H9 (cell line): Measurements from ENCODE around the gene KIAA1614. TPM values are rescaled to one million over a fixed set of nuclear protein-coding genes. Genes with fewer than 3 reads are reported as not detected.

Source experiments
- DNase-seq: peaks from one replicate; pipeline ENCODE4 v3.0.0-alpha.2; 2017
- H2AFZ ChIP-seq: one replicate; pipeline ENCODE4 v1.6.1; 2013; ENCODE audit warnings: mild to moderate bottlenecking, low read length, control low read depth, moderate library complexity
- H2AK5ac ChIP-seq: 2 replicates; pipeline ENCODE4 v1.6.1; 2013; ENCODE audit warnings: low read length, control low read depth, mixed read lengths; ENCODE audit not compliant: insufficient read length
- H2BK120ac ChIP-seq: one replicate; pipeline ENCODE4 v1.6.1; 2013; ENCODE audit warnings: low read depth, mild to moderate bottlenecking, low read length, control low read depth, inconsistent platforms; ENCODE audit not compliant: poor library complexity, severe bottlenecking
- H2BK12ac ChIP-seq: 2 replicates; pipeline ENCODE4 v1.6.1; 2013; ENCODE audit warnings: low read length, control low read depth, mixed read lengths, low read depth; ENCODE audit not compliant: insufficient read length
- H2BK15ac ChIP-seq: 2 replicates; pipeline ENCODE4 v1.6.1; 2013; ENCODE audit warnings: low read depth, low read length, control low read depth
- H2BK20ac ChIP-seq: one replicate; pipeline ENCODE4 v1.6.1; 2013; ENCODE audit warnings: low read depth, mild to moderate bottlenecking, low read length, control low read depth, inconsistent platforms; ENCODE audit not compliant: poor library complexity, severe bottlenecking
- H2BK5ac ChIP-seq: 2 replicates; pipeline ENCODE4 v1.6.1; 2013; ENCODE audit warnings: low read length, control low read depth, mixed read lengths; ENCODE audit not compliant: insufficient read length
- H3K14ac ChIP-seq: 2 replicates; pipeline ENCODE4 v1.6.1; 2013; ENCODE audit warnings: low read length, control low read depth; ENCODE audit not compliant: insufficient read depth
- H3K18ac ChIP-seq: 2 replicates; pipeline ENCODE4 v1.6.1; 2013; ENCODE audit warnings: low read depth, mild to moderate bottlenecking, mixed read lengths, low read length, control low read depth; ENCODE audit not compliant: insufficient read length
- H3K23ac ChIP-seq: 2 replicates; pipeline ENCODE4 v1.6.1; 2013; ENCODE audit warnings: low read length, control low read depth, mixed read lengths, low read depth; ENCODE audit not compliant: insufficient read length
- H3K23me2 ChIP-seq: 2 replicates; pipeline ENCODE4 v1.6.1; 2013; ENCODE audit warnings: low read depth, mild to moderate bottlenecking, mixed read lengths, low read length, control low read depth; ENCODE audit not compliant: insufficient read length, poor library complexity, severe bottlenecking
- H3K27ac ChIP-seq: 2 replicates; pipeline ENCODE4 v1.5.1; 2013; ENCODE audit warnings: low read length, control low read depth, mixed read lengths, low read depth; ENCODE audit not compliant: insufficient read length
- H3K27me3 ChIP-seq: 2 replicates; pipeline ENCODE4 v1.6.1; 2013; ENCODE audit warnings: low read length, control low read depth, inconsistent platforms; ENCODE audit not compliant: insufficient read depth
- H3K4ac ChIP-seq: 2 replicates; pipeline ENCODE4 v1.6.1; 2013; ENCODE audit warnings: low read depth, mild to moderate bottlenecking, control low read depth, inconsistent platforms, low read length, moderate library complexity
- H3K4me1 ChIP-seq: 2 replicates; pipeline ENCODE4 v1.6.1; 2013; ENCODE audit warnings: low read length, control low read depth, inconsistent platforms; ENCODE audit not compliant: insufficient read depth
- H3K4me2 ChIP-seq: 2 replicates; pipeline ENCODE4 v1.6.1; 2013; ENCODE audit warnings: low read length, control low read depth, mixed read lengths; ENCODE audit not compliant: insufficient read length, insufficient read depth
- H3K56ac ChIP-seq: 2 replicates; pipeline ENCODE4 v1.6.1; 2013; ENCODE audit warnings: low read depth, mild to moderate bottlenecking, mixed read lengths, low read length, control low read depth; ENCODE audit not compliant: insufficient read length
- H3K79me1 ChIP-seq: 2 replicates; pipeline ENCODE4 v1.6.1; 2013; ENCODE audit warnings: low read depth, mild to moderate bottlenecking, moderate library complexity, low read length, control low read depth, inconsistent platforms; ENCODE audit not compliant: insufficient read depth, poor library complexity, severe bottlenecking
- H3K79me2 ChIP-seq: 2 replicates; pipeline ENCODE4 v1.6.1; 2013; ENCODE audit warnings: low read length, control low read depth, inconsistent platforms; ENCODE audit not compliant: insufficient read depth
- H3K9ac ChIP-seq: 2 replicates; pipeline ENCODE4 v1.6.1; 2013; ENCODE audit warnings: low read length, control low read depth, mixed read lengths; ENCODE audit not compliant: insufficient read length; ENCODE audit errors: extremely low read depth
- H3K9me3 ChIP-seq: one replicate; pipeline ENCODE4 v1.6.1; 2013; ENCODE audit warnings: low read depth, low read length, inconsistent platforms; ENCODE audit not compliant: control insufficient read depth
- H3T11ph ChIP-seq: one replicate; pipeline ENCODE4 v1.6.1; 2013; ENCODE audit warnings: mild to moderate bottlenecking, low read length, control low read depth, inconsistent platforms
- H4K20me1 ChIP-seq: one replicate; pipeline ENCODE4 v1.6.1; 2013; ENCODE audit not compliant: control insufficient read depth, insufficient read length, insufficient read depth
- H4K5ac ChIP-seq: 2 replicates; pipeline ENCODE4 v1.6.1; 2013; ENCODE audit warnings: low read depth, mild to moderate bottlenecking, mixed read lengths, low read length, control low read depth; ENCODE audit not compliant: insufficient read length
- H4K8ac ChIP-seq: replicated peaks from 2 replicates; pipeline ENCODE4 v1.6.1; 2013; ENCODE audit warnings: low read length, control low read depth, mixed read lengths, low read depth; ENCODE audit not compliant: insufficient read length
- H4K91ac ChIP-seq: 2 replicates; pipeline ENCODE4 v1.6.1; 2013; ENCODE audit warnings: low read depth, mild to moderate bottlenecking, moderate library complexity, mixed read lengths, low read length, control low read depth; ENCODE audit not compliant: insufficient read length
- H3K27ac Mint-ChIP-seq, 3 experiments: 2 replicates in 2 of 3; 3 replicates in 1 of 3; pipeline ENCODE4 v1.8.0; 2020 to 2021; ENCODE audit warnings: mixed read lengths in 3 of 3, mild to moderate bottlenecking in 1 of 3, moderate library complexity in 1 of 3
- H3K27me3 Mint-ChIP-seq: 2 replicates; pipeline ENCODE4 v1.8.0; 2021; ENCODE audit warnings: low read depth, mild to moderate bottlenecking, moderate library complexity, mixed read lengths
- H3K36me3 Mint-ChIP-seq, 3 experiments: 2 replicates in 2 of 3; 3 replicates in 1 of 3; pipeline ENCODE4 v1.8.0; 2020 to 2021; ENCODE audit warnings: low read depth in 3 of 3, mixed read lengths in 3 of 3; ENCODE audit not compliant: insufficient read depth in 1 of 3
- H3K4me1 Mint-ChIP-seq, 2 experiments: 2 replicates each; pipeline ENCODE4 v1.8.0; 2020; ENCODE audit warnings: mixed read lengths in 2 of 2
- H3K4me3 Mint-ChIP-seq, 2 experiments: 2 replicates in 1 of 2; 3 replicates in 1 of 2; pipeline ENCODE4 v1.8.0; 2020 to 2021; ENCODE audit warnings: mild to moderate bottlenecking in 2 of 2, mixed read lengths in 2 of 2, moderate library complexity in 1 of 2
- H3K9me3 Mint-ChIP-seq, 2 experiments: 2 replicates in 1 of 2; 3 replicates in 1 of 2; pipeline ENCODE4 v1.8.0; 2020; ENCODE audit warnings: mild to moderate bottlenecking in 2 of 2, mixed read lengths in 2 of 2, moderate library complexity in 1 of 2
- CTCF ChIP-seq: fragments of 200-600 bp; sonication (generic); conservative IDR thresholded peaks from 3 replicates; pipeline ENCODE4 v1.8.0; 2021; ENCODE audit warnings: antibody characterized with exemption, mild to moderate bottlenecking
- WGBS: extraction: QIAGEN DNeasy Blood & Tissue Kit; methylation state at CpG from one replicate; pipeline ENCODE4 v1.1.7; 2013; ENCODE audit warnings: missing lambda C conversion rate, low lambda C conversion rate, mixed read lengths; ENCODE audit not compliant: insufficient read length; ENCODE audit errors: extremely low coverage; 5-methylcytosine and 5-hydroxymethylcytosine counted together
- total RNA-seq: library from RNA; stranded (reverse); gene quantifications from 2 replicates; pipeline ENCODE4 v1.2.1, GENCODE V29; 2021

Gene KIAA1614
- total RNA-seq, 1 experiment from 2014 or later: 1.3 TPM

GRCh38 chr1:180970333-180971079 lies 57.8 kb downstream of the KIAA1614 start:
- no peak overlapping the region for H3K4me3 Mint-ChIP-seq
- Histone ChIP-seq H3K4me2 (no peak overlapping the region), H3K14ac (no peak overlapping the region), H3K9me3 (no peaks in the 10 kb centered on the region), H3K23ac (no peak overlapping the region), H2BK5ac (no peak overlapping the region), H3K79me2 (no peaks in the 10 kb centered on the region), H3T11ph (no peak overlapping the region), H3K9ac (no peak overlapping the region), H3K23me2 (no peaks in the 10 kb centered on the region), H3K18ac (no peak overlapping the region), H4K5ac (no peak overlapping the region), H2BK15ac (no peak overlapping the region), H4K20me1 (no peaks in the 10 kb centered on the region), H2BK120ac (no peak overlapping the region), H2AK5ac (no peak overlapping the region), H2BK12ac (no peak overlapping the region), H3K56ac (no peak overlapping the region), H2BK20ac (no peak overlapping the region), H4K91ac (no peak overlapping the region), H3K27ac (no peak overlapping the region), H3K27me3 (no peaks in the 10 kb centered on the region), H3K79me1 (peaks cover 3% of the 10 kb centered on the region), H3K4me1 (no peaks in the 10 kb centered on the region), H4K8ac (no peak overlapping the region), H2AFZ (no peak overlapping the region), H3K4ac (no peak overlapping the region)
- H3K36me3 Mint-ChIP-seq: peaks cover 24 to 70% (median 59%) of the 10 kb centered on the region in 3 experiments
- H3K9me3 Mint-ChIP-seq: no peaks in the 10 kb centered on the region
- H3K27ac Mint-ChIP-seq: peak overlapping the region in 2 of 3 experiments; percentile 33 to 46; a peak in 2 of 7 replicates
- H3K27me3 Mint-ChIP-seq: no peaks in the 10 kb centered on the region
- WGBS: no CpG with 5 or more reads among the region's 15 CpGs
- TF ChIP-seq CTCF: no peak
- DNase-seq: no peak
- H3K4me1 Mint-ChIP-seq: peaks cover 8 to 9% of the 10 kb centered on the region in 2 experiments; a peak in 3 of 4 replicates
